Prostate gland (tissue), 2 donors: Measurements from ENCODE around the gene KLHL1. TPM values are rescaled to one million over a fixed set of nuclear protein-coding genes. Genes with fewer than 3 reads are reported as not detected.

Source experiments
- DNase-seq: peaks from one replicate; pipeline ENCODE4 v3.0.0-alpha.2; 2019; ENCODE audit warnings: low spot score
- H3K27ac ChIP-seq, 2 donors: fragments of 200-600 bp; sonication (generic); 2 replicates each; pipeline ENCODE4 v1.5.1; 2017 to 2019
- H3K27me3 ChIP-seq: fragments of 200-600 bp; sonication (generic); replicated peaks from 2 replicates; pipeline ENCODE4 v1.5.1; 2019; ENCODE audit not compliant: insufficient read depth
- H3K36me3 ChIP-seq, 2 donors: fragments of 200-600 bp; sonication (generic); 1 replicate in 1 of 2; 2 replicates in 1 of 2; pipeline versions ENCODE4 v1.5.1 to v1.8.1; 2017 to 2019
- H3K4me1 ChIP-seq: fragments of 200-600 bp; sonication (generic); replicated peaks from 2 replicates; pipeline ENCODE4 v1.5.1; 2019
- H3K4me3 ChIP-seq, 2 donors: fragments of 200-600 bp; sonication (generic); 2 replicates each; pipeline ENCODE4 v1.5.1; 2017 to 2019
- H3K9me3 ChIP-seq: fragments of 200-600 bp; sonication (generic); 2 replicates; pipeline ENCODE4 v1.5.1; 2017
- CTCF ChIP-seq, 4 experiments: fragments of 200-600 bp in 2 of 4; fragments of 450-650 bp in 2 of 4; sonication (generic) in 2 of 4; IDR thresholded peaks; 1 replicate in 3 of 4; 2 replicates in 1 of 4; pipeline ENCODE4 v1.5.1; 2016 to 2019; ENCODE audit warnings: antibody characterized with exemption in 4 of 4, mild to moderate bottlenecking in 2 of 4, moderate library complexity in 2 of 4
- POLR2A ChIP-seq: fragments of 450-650 bp; IDR thresholded peaks from one replicate; pipeline ENCODE4 v1.6.1; 2016; ENCODE audit warnings: antibody characterized with exemption, mild to moderate bottlenecking
- POLR2AphosphoS5 ChIP-seq: sonication (generic); formaldehyde crosslinking; IDR thresholded peaks from one replicate; pipeline ENCODE4 v1.6.1; 2017; ENCODE audit warnings: antibody characterized with exemption
- WGBS: methylation state at CpG from one replicate; pipeline ENCODE4 v1.1.5; 2018; 5-methylcytosine and 5-hydroxymethylcytosine counted together
- intact Hi-C: fragments of 100-400 bp; cut with DNase I; formaldehyde crosslinking; loops from one replicate; pipeline ENCODE4 v1.14.2; 2022
- total RNA-seq, 2 donors: library from RNA; depleted of rRNA; stranded (reverse); fragments of >200 nt; gene quantifications; one replicate each; pipeline ENCODE4 v1.1.0, GENCODE V29; 2016

KLHL1 gene
- total RNA-seq, 2 donors from 2014 or later, result 0.28 TPM; not detected in 1

GRCh38 chr13:69755101-69755500 is 353.2 kb downstream of the KLHL1 start:
- no peak for TF ChIP-seq CTCF (IDR thresholded peaks at IDR 0.05)
- no peak for TF ChIP-seq POLR2AphosphoS5
- no peak for TF ChIP-seq POLR2A
- DNase-seq, result no peak
- H3K9me3 ChIP-seq, result no peaks in the 10 kb centered on the region
- H3K4me3 ChIP-seq, result no peak overlapping the region
- WGBS, result 59% methylated on average over 2 of the region's 2 CpGs
- no peak overlapping the region for H3K27ac ChIP-seq
- no peaks in the 10 kb centered on the region for H3K4me1 ChIP-seq
- H3K36me3 ChIP-seq, result no peaks in the 10 kb centered on the region
- H3K27me3 ChIP-seq, result no peaks in the 10 kb centered on the region
- intact Hi-C loops, result no loop called here

GRCh38 chr13:69751259-69751658 is 357.0 kb downstream of the KLHL1 start:
- DNase-seq, result no peak
- H3K4me1 ChIP-seq, result no peaks in the 10 kb centered on the region
- WGBS, result 91% methylated on average over 4 of the region's 4 CpGs
- intact Hi-C loops, result no loop called here
- TF ChIP-seq POLR2A, result no peak
- no peak for TF ChIP-seq POLR2AphosphoS5
- no peak for TF ChIP-seq CTCF (IDR thresholded peaks at IDR 0.05)
- H3K27me3 ChIP-seq, result no peaks in the 10 kb centered on the region
- no peaks in the 10 kb centered on the region for H3K9me3 ChIP-seq
- H3K36me3 ChIP-seq, result no peaks in the 10 kb centered on the region
- H3K4me3 ChIP-seq, result no peak overlapping the region
- H3K27ac ChIP-seq, result no peak overlapping the region

- Histone ChIP-seq H3K4me3 (no peak overlapping the region), H3K27ac (no peak overlapping the region), H3K36me3 (no peaks in the 10 kb centered on the region), H3K4me1 (no peaks in the 10 kb centered on the region), H3K27me3 (no peaks in the 10 kb centered on the region), H3K9me3 (no peaks in the 10 kb centered on the region)
- 84% methylated on average over 11 of the region's 11 CpGs for WGBS
- intact Hi-C loops, result no loop called here
- TF ChIP-seq POLR2A, result no peak
- TF ChIP-seq POLR2AphosphoS5, result no peak
- TF ChIP-seq CTCF (IDR thresholded peaks at IDR 0.05), result no peak
- no peak for DNase-seq
Measured at GRCh38 chr13:69737129-69737935, 370.9 kb downstream of the KLHL1 start.

- intact Hi-C loops, result no loop called here
- H3K4me1 ChIP-seq, result no peaks in the 10 kb centered on the region
Measured at GRCh38 chr13:69721631-69722030, 386.6 kb downstream of the KLHL1 start.

More at GRCh38 chr13:69721631-69722030, 386.6 kb downstream of the KLHL1 start:
- TF ChIP-seq POLR2AphosphoS5 (no peak), CTCF (IDR thresholded peaks at IDR 0.05) (no peak), POLR2A (no peak)
- Histone ChIP-seq H3K4me3 (no peak overlapping the region), H3K27me3 (no peaks in the 10 kb centered on the region), H3K27ac (no peak overlapping the region), H3K36me3 (no peaks in the 10 kb centered on the region), H3K9me3 (no peaks in the 10 kb centered on the region)
- DNase-seq, result no peak
- WGBS, result 87% methylated on average over 1 of the region's 1 CpG
